Neural cell (in vitro differentiated cells): ENCODE data around the gene HES4. TPM values are rescaled to one million over a fixed set of nuclear protein-coding genes. Genes with fewer than 3 reads are reported as not detected.

Source experiments
- H2AFZ ChIP-seq: fragments of 200-600, 300-800 bp; sonication (generic), shearing (Covaris generic); 2 replicates; pipeline ENCODE4 v1.6.0; 2014; ENCODE audit warnings: low read depth, mild to moderate bottlenecking, antibody characterized with exemption, low read length, moderate library complexity
- H3F3A ChIP-seq: fragments of 200-600 bp; shearing (Covaris generic); 2 replicates; pipeline ENCODE4 v1.6.1; 2016; ENCODE audit warnings: mild to moderate bottlenecking, moderate library complexity, mixed read lengths, antibody characterized with exemption, low read length; ENCODE audit not compliant: insufficient read depth, poor library complexity, severe bottlenecking
- H3K27ac ChIP-seq: fragments of 200-600, 300-800 bp; sonication (generic), shearing (Covaris generic); 2 replicates; pipeline ENCODE4 v1.5.1; 2014; ENCODE audit warnings: mild to moderate bottlenecking, low read length, moderate library complexity
- H3K27me3 ChIP-seq: fragments of 300-800, 200-600 bp; sonication (generic), shearing (Covaris generic); 2 replicates; pipeline ENCODE4 v1.6.0; 2014; ENCODE audit warnings: mild to moderate bottlenecking, low read depth, low read length, moderate library complexity; ENCODE audit not compliant: insufficient read depth
- H3K36me3 ChIP-seq: fragments of 300-800, 200-600 bp; sonication (generic), shearing (Covaris generic); 2 replicates; pipeline ENCODE4 v1.5.1; 2014; ENCODE audit warnings: mild to moderate bottlenecking, antibody characterized with exemption, low read length, moderate library complexity; ENCODE audit not compliant: insufficient read depth
- H3K4me2 ChIP-seq: fragments of 300-800, 200-600 bp; sonication (generic), shearing (Covaris generic); 2 replicates; pipeline ENCODE4 v1.6.0; 2014; ENCODE audit warnings: mild to moderate bottlenecking, low read length
- H3K4me3 ChIP-seq: fragments of 300-800, 200-600 bp; sonication (generic), shearing (Covaris generic); 2 replicates; pipeline ENCODE4 v1.5.1; 2014; ENCODE audit warnings: mild to moderate bottlenecking, low read length, moderate library complexity
- H3K79me2 ChIP-seq: fragments of 200-600 bp; shearing (Covaris generic); replicated peaks from 2 replicates; pipeline ENCODE4 v1.6.0; 2014; ENCODE audit warnings: mild to moderate bottlenecking, low read length, moderate library complexity; ENCODE audit not compliant: insufficient read depth
- H3K9ac ChIP-seq: fragments of 300-800, 200-600 bp; sonication (generic), shearing (Covaris generic); 2 replicates; pipeline ENCODE4 v1.6.1; 2016; ENCODE audit warnings: mild to moderate bottlenecking, low read length, mixed read lengths
- H3K9me2 ChIP-seq: fragments of 200-600 bp; shearing (Covaris generic); 2 replicates; pipeline ENCODE4 v1.6.1; 2016; ENCODE audit warnings: mild to moderate bottlenecking, low read length, mixed read lengths; ENCODE audit not compliant: insufficient read depth
- H3K9me3 ChIP-seq: fragments of 200-600, 300-800 bp; sonication (generic), shearing (Covaris generic); 2 replicates; pipeline ENCODE4 v1.6.1; 2016; ENCODE audit warnings: mild to moderate bottlenecking, mixed run types, low read length, moderate library complexity, mixed read lengths
- H4K20me1 ChIP-seq: fragments of 200-600 bp; shearing (Covaris generic); 2 replicates; pipeline ENCODE4 v1.6.1; 2016; ENCODE audit warnings: mild to moderate bottlenecking, mixed run types; ENCODE audit not compliant: insufficient read depth
- CTCF ChIP-seq: fragments of 450-650 bp; IDR thresholded peaks from 2 replicates; pipeline ENCODE4 v1.5.1; 2014; ENCODE audit warnings: antibody characterized with exemption, mild to moderate bottlenecking, moderate library complexity; ENCODE audit not compliant: poor library complexity, severe bottlenecking
- EP300 ChIP-seq: fragments of 450-650 bp; conservative IDR thresholded peaks from 2 replicates; pipeline ENCODE4 v1.6.1; 2014; ENCODE audit warnings: antibody characterized with exemption, mild to moderate bottlenecking, moderate library complexity; ENCODE audit not compliant: poor library complexity, severe bottlenecking
- EZH2 ChIP-seq: fragments of 200-600, 300-800 bp; shearing (Covaris generic), sonication (generic); IDR thresholded peaks from 2 replicates; pipeline ENCODE4 v1.6.1; 2014; ENCODE audit warnings: antibody characterized with exemption, low read length, borderline replicate concordance, mild to moderate bottlenecking; ENCODE audit not compliant: insufficient read depth, poor library complexity, severe bottlenecking
- MXI1 ChIP-seq: fragments of 450-650 bp; conservative IDR thresholded peaks from 2 replicates; pipeline ENCODE4 v1.6.1; 2014; ENCODE audit warnings: antibody characterized with exemption, mild to moderate bottlenecking; ENCODE audit not compliant: poor library complexity, severe bottlenecking
- POLR2AphosphoS5 ChIP-seq: IDR thresholded peaks from 2 replicates; pipeline ENCODE4 v1.6.1; 2012
- RAD21 ChIP-seq: fragments of 450-650 bp; conservative IDR thresholded peaks from 2 replicates; pipeline ENCODE4 v1.6.1; 2014; ENCODE audit warnings: antibody characterized with exemption, mild to moderate bottlenecking, moderate library complexity
- REST ChIP-seq: IDR thresholded peaks from 2 replicates; pipeline ENCODE4 v1.6.1; 2012; ENCODE audit warnings: borderline replicate concordance
- SMC3 ChIP-seq: fragments of 450-650 bp; conservative IDR thresholded peaks from 2 replicates; pipeline ENCODE4 v1.6.1; 2014; ENCODE audit warnings: antibody characterized with exemption, mild to moderate bottlenecking, moderate library complexity; ENCODE audit not compliant: poor library complexity
- TAF1 ChIP-seq: IDR thresholded peaks from 2 replicates; pipeline ENCODE4 v1.6.1; 2012; ENCODE audit warnings: low read depth
- polyA minus RNA-seq: library from RNA; depleted of rRNA, polyadenylated mRNA; stranded (reverse); fragments of >200 nt; gene quantifications from 2 replicates; pipeline ENCODE4 v1.2.3, GENCODE V29; 2014
- polyA plus RNA-seq: library from polyadenylated mRNA; depleted of rRNA; stranded (reverse); fragments of >200 nt; gene quantifications from 2 replicates; pipeline ENCODE4 v1.2.3, GENCODE V29; 2014

The HES4 gene
- 196 and 204 TPM in 2 replicates for polyA plus RNA-seq
- polyA minus RNA-seq = 24.3 and 24.4 TPM in 2 replicates

GRCh38 chr1:999725-1000356, at the start of gene HES4:
Gene HES4 (minus strand): TSS chr1:1000097. CDS start chr1:999973, 124 bp downstream.
- Histone ChIP-seq H3K4me2 (peak within 1 kb of the TSS; percentile 98), H3K9me3 (no peaks in the 10 kb centered on the region), H3K9ac (peak within 1 kb of the TSS; percentile 98), H3K27me3 (no peaks in the 10 kb centered on the region), H3K27ac (peak within 1 kb of the TSS; percentile 98), H3K9me2 (no peaks in the 10 kb centered on the region), H3F3A (no peaks in the 10 kb centered on the region), H3K79me2 (peaks cover 4% of the 10 kb centered on the region), H4K20me1 (no peaks in the 10 kb centered on the region), H2AFZ (no peak within 1 kb of the TSS), H3K4me3 (peak within 1 kb of the TSS; percentile 91), H3K36me3 (no peaks in the 10 kb centered on the region)
- TF ChIP-seq EP300 (peak; percentile 48), SMC3 (no peak), POLR2AphosphoS5 (peak; percentile 43)

- H3K9me3 ChIP-seq = no peaks in the 10 kb centered on the region
- no peak overlapping the region for H3K27ac ChIP-seq
- no peaks in the 10 kb centered on the region for H3K27me3 ChIP-seq
- no peaks in the 10 kb centered on the region for H3K9me2 ChIP-seq
- H4K20me1 ChIP-seq = no peaks in the 10 kb centered on the region
- no peak overlapping the region for H3K4me3 ChIP-seq
- no peaks in the 10 kb centered on the region for H3F3A ChIP-seq
- no peak overlapping the region for H2AFZ ChIP-seq
- no peaks in the 10 kb centered on the region for H3K36me3 ChIP-seq
- no peak overlapping the region for H3K9ac ChIP-seq
- H3K4me2 ChIP-seq = no peak overlapping the region
- no peaks in the 10 kb centered on the region for H3K79me2 ChIP-seq
- TF ChIP-seq SMC3 = no peak
- TF ChIP-seq CTCF = no peak
- TF ChIP-seq REST = no peak
- no peak for TF ChIP-seq MXI1
- no peak for TF ChIP-seq TAF1
- no peak for TF ChIP-seq POLR2AphosphoS5
- TF ChIP-seq RAD21 = no peak
- no peak for TF ChIP-seq EZH2
- TF ChIP-seq EP300 = no peak
Observed at GRCh38 chr1:1048765-1049164, 48.9 kb upstream of the HES4 start.
